Measurements from ENCODE around the gene KIAA0319L.

KIAA0319L gene

GRCh38 chr1:35443768-35444518 is 113.3 kb downstream of the KIAA0319L start:
- H3K27ac Mint-ChIP-seq = peak overlapping the region in 1 of 2 donors; percentile 67
- no peak overlapping the region for H3K4me3 Mint-ChIP-seq
- no peak for DNase-seq
- no peaks in the 10 kb centered on the region for H3K9me3 Mint-ChIP-seq
- H3K4me1 Mint-ChIP-seq = peaks cover 16% of the 10 kb centered on the region
- peak; percentile 18 for ATAC-seq
- H3K27me3 Mint-ChIP-seq = no peaks in the 10 kb centered on the region

GRCh38 chr1:35442734-35443133 is 114.5 kb downstream of the KIAA0319L start:
- Mint-ChIP-seq H3K9me3 (no peaks in the 10 kb centered on the region), H3K4me3 (peak overlapping the region in 1 of 2 donors; percentile 13), H3K4me1 (peaks cover 16% of the 10 kb centered on the region), H3K27ac (peak overlapping the region in 1 of 2 donors; percentile 28), H3K27me3 (no peaks in the 10 kb centered on the region)
- peak; percentile 33 to 56 for DNase-seq
- ATAC-seq = peak; percentile 82

DNA sequence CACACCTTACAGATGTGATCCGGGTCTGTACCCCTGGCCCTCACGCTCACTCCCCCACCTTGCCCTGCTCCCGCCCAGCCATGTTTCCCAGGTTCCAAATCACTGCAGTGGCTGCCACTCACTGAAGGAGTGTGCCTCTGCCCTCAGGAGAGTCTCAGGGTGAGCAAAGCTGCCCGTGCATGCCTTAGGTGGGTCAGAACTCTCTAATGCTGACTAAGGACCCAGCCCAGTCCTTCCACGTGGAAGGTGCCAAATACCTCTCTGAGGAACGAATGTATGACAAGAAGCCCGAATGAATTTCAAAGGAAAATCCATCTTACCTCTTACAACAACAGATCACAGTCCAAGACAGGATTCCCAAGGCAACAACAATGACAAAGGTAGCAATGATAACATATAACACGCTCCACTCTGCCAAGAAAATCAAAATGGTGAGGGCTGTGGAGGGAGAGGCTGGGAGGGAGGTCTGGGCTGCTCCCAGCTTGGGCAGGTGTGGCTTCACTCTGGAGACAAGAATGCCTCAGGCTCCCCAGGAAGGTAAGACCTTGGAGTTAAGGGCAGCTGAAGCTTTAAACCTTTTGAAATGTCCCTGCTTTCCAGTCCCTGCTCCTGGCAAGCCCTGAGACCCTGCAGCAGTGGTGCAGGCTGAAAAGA is 115.2 kb downstream of the KIAA0319L start:
- H3K27me3 Mint-ChIP-seq = no peaks in the 10 kb centered on the region
- H3K9me3 Mint-ChIP-seq = no peaks in the 10 kb centered on the region
- no peak overlapping the region for H3K27ac Mint-ChIP-seq
- ATAC-seq (no peak), DNase-seq (no peak)
- peaks cover 16% of the 10 kb centered on the region for H3K4me1 Mint-ChIP-seq
- H3K4me3 Mint-ChIP-seq = no peak overlapping the region

DNA sequence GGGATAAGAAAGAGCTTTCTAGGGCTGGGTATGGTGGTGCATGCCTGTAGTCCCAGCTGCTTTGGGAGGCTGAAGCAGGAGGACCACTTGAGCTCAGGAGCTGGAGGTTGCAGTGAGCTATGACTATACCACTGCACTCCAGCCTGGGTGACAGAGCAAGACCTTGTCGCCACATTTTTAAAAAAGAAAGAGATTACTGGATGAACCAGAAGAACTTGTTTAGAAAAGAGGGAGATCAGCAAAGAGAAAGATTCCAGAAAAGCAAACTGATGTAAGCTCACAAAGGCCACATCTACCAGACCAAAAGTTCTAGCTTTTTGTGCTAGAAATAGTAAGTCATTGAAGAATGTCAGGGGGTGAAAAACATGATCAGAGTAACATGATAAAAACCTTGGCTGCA is 117.6 kb downstream of the KIAA0319L start:
- DNase-seq = no peak
- no peak overlapping the region for H3K4me3 Mint-ChIP-seq
- H3K9me3 Mint-ChIP-seq = no peaks in the 10 kb centered on the region
- ATAC-seq = no peak
- H3K27ac Mint-ChIP-seq = no peak overlapping the region
- no peaks in the 10 kb centered on the region for H3K27me3 Mint-ChIP-seq
- H3K4me1 Mint-ChIP-seq = peaks cover 16% of the 10 kb centered on the region

GRCh38 chr1:35437200-35437599 is 120.0 kb downstream of the KIAA0319L start:
- Mint-ChIP-seq H3K4me1 (peaks cover 10% of the 10 kb centered on the region), H3K27me3 (no peaks in the 10 kb centered on the region), H3K4me3 (no peak overlapping the region), H3K27ac (peak overlapping the region; percentile 28 to 35), H3K9me3 (peaks cover 0 to 4% of the 10 kb centered on the region in 2 donors)
- no peak for ATAC-seq
- no peak for DNase-seq

DNA sequence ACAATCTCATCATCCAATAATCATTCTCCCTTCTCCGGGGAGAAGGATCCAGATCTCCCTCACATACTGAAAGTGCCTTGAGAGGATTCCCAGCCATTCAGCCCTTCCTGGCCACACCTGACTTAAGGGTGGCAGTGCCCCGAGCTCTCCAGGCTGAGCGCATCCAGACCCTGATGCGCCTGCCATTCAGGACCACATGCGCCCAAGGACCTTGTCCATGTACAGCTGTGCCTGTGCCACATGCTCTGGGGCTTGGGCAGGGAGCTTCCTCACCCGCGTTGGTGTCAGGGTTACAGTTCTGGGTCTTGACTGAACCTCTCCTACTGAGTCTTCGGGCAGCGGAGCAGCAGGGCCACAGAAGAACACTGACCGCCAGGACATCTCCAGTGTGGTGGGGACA is 121.1 kb downstream of the KIAA0319L start:
- ATAC-seq (no peak), DNase-seq (no peak)
- no peaks in the 10 kb centered on the region for H3K27me3 Mint-ChIP-seq
- peaks cover 0 to 4% of the 10 kb centered on the region in 2 donors for H3K9me3 Mint-ChIP-seq
- no peak overlapping the region for H3K4me3 Mint-ChIP-seq
- H3K4me1 Mint-ChIP-seq = peaks cover 15% of the 10 kb centered on the region
- no peak overlapping the region for H3K27ac Mint-ChIP-seq

DNA sequence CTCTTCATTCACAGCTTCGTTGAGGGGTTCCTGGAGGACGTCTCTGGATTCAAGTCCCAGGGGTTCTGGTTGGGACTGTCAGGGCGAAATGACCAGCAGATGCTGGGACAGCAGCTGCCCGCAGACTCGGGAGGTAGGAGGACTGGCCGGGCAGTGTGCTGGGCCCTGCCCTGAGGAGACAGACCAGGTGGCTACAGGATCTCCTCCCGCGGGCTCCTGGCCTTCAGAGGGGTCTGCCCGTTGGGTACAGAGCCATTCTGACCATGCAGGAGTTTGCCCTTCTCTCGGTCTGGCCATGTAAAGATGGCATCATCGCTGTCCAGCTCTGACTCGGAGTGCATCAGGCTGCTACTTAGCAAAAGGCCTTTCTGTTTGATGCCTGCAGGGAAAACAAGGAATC is 122.5 kb downstream of the KIAA0319L start:
- DNase-seq (no peak), ATAC-seq (no peak)
- peak overlapping the region in 1 of 2 donors; percentile 39 for H3K27ac Mint-ChIP-seq
- no peaks in the 10 kb centered on the region for H3K27me3 Mint-ChIP-seq
- H3K4me3 Mint-ChIP-seq = no peak overlapping the region
- peaks cover 0 to 4% of the 10 kb centered on the region in 2 donors for H3K9me3 Mint-ChIP-seq
- H3K4me1 Mint-ChIP-seq = peaks cover 18% of the 10 kb centered on the region

- Mint-ChIP-seq H3K27me3 (no peaks in the 10 kb centered on the region), H3K9me3 (peaks cover 0 to 4% of the 10 kb centered on the region in 2 donors)
Measured at GRCh38 chr1:35433714-35434113, 123.5 kb downstream of the KIAA0319L start.

GRCh38 chr1:35432231-35432630 is 125.0 kb downstream of the KIAA0319L start:
- H3K27ac Mint-ChIP-seq = peak overlapping the region in 1 of 2 donors; percentile 5
- H3K27me3 Mint-ChIP-seq = no peaks in the 10 kb centered on the region
- ATAC-seq (no peak), DNase-seq (no peak)
- peaks cover 0 to 4% of the 10 kb centered on the region in 2 donors for H3K9me3 Mint-ChIP-seq
- peaks cover 18% of the 10 kb centered on the region for H3K4me1 Mint-ChIP-seq
- no peak overlapping the region for H3K4me3 Mint-ChIP-seq

More at GRCh38 chr1:35433714-35434113, 123.5 kb downstream of the KIAA0319L start:
- Mint-ChIP-seq H3K27ac (peak overlapping the region in 1 of 2 donors; percentile 81), H3K4me1 (peaks cover 18% of the 10 kb centered on the region), H3K4me3 (no peak overlapping the region)
- ATAC-seq (no peak), DNase-seq (no peak)

DNA sequence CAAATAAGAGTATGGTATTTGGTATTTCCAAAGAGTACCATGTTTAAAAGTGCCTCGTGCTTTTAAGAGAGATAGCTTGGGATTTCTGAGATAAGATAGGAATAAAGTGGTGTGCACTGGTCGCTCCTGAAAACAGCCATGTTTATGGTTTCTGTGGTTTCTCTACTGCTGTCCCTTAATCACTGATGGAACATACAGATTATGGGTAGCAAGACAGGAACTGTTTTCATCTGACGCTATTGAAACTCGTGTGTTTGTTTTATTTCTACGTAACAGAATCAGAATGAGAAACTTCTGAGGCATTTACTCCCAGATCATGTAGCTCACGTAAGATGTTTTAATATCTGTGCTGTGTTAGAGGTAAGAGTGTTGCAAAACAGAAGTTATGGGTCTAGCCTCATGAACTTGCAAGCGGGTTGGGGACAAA is 126.0 kb downstream of the KIAA0319L start:
- Mint-ChIP-seq H3K27ac (no peak overlapping the region), H3K27me3 (no peaks in the 10 kb centered on the region), H3K4me3 (no peak overlapping the region), H3K4me1 (peaks cover 18% of the 10 kb centered on the region), H3K9me3 (peaks cover 0 to 4% of the 10 kb centered on the region in 2 donors)
- ATAC-seq (peak; percentile 94), DNase-seq (no peak)

DNA sequence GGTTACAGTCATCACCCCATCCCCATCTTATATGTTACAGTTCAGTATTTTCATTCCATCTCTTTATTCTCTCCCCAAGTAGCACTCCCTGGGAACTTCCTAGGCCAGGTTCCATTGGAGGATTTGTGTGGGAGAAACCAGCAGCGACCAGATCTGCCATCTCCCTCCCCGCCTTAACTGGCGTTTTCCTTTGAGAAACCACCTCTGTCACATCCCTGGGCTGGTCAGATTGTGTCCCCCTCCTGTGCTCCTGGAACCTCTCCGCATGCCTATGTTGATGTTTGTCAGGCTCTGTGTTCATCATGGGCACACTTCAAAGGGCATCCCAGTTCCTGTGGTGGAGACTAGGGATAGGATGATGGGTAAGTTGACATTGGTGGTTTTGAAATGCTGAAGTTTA is 126.4 kb downstream of the KIAA0319L start:
- Mint-ChIP-seq H3K4me1 (peaks cover 18% of the 10 kb centered on the region), H3K4me3 (no peak overlapping the region)
- ATAC-seq = no peak

GRCh38 chr1:35428360-35428759 is 128.8 kb downstream of the KIAA0319L start:
- Mint-ChIP-seq H3K4me1 (peaks cover 18% of the 10 kb centered on the region), H3K9me3 (peaks cover 0 to 4% of the 10 kb centered on the region in 2 donors), H3K27me3 (no peaks in the 10 kb centered on the region), H3K4me3 (no peak overlapping the region), H3K27ac (no peak overlapping the region)
- no peak for ATAC-seq
- DNase-seq = no peak

More for the DNA sequence above, 126.4 kb downstream of the KIAA0319L start:
- Mint-ChIP-seq H3K27ac (peak overlapping the region in 1 of 2 donors; percentile 29), H3K27me3 (no peaks in the 10 kb centered on the region), H3K9me3 (peaks cover 0 to 4% of the 10 kb centered on the region in 2 donors)
- DNase-seq = no peak

- ATAC-seq (no peak), DNase-seq (no peak)
- Mint-ChIP-seq H3K27ac (no peak overlapping the region), H3K9me3 (no peaks in the 10 kb centered on the region), H3K4me3 (no peak overlapping the region), H3K4me1 (peaks cover 4% of the 10 kb centered on the region), H3K27me3 (no peaks in the 10 kb centered on the region)
Measured at GRCh38 chr1:35426097-35426586, 131.1 kb downstream of the KIAA0319L start.

DNA sequence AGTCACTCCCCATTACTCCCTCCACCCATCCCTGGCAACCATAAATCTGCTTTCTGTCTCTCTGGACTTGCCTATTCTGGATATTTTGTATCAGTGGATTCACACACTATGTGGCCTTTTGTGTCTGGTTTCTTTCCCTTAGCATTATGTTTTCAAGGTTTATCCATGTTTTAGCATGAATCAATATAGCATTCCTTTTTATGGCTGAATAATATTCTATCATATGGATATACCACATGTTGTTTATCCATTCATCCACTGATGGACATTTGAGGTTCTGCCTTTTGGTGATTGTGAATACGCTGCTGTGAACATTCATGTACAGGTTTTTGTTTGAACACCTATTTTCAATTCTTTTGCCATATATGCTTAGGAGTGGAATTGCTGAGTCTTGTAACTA is 148.3 kb downstream of the KIAA0319L start:
- Mint-ChIP-seq H3K27me3 (no peaks in the 10 kb centered on the region), H3K4me1 (no peaks in the 10 kb centered on the region), H3K4me3 (no peak overlapping the region), H3K9me3 (no peaks in the 10 kb centered on the region), H3K27ac (no peak overlapping the region)
- DNase-seq = no peak
- no peak for ATAC-seq

- H3K4me3 Mint-ChIP-seq = no peak overlapping the region
- H3K27me3 Mint-ChIP-seq = no peaks in the 10 kb centered on the region
- no peak for DNase-seq
- no peaks in the 10 kb centered on the region for H3K4me1 Mint-ChIP-seq
- H3K27ac Mint-ChIP-seq = no peak overlapping the region
- ATAC-seq = no peak
- no peaks in the 10 kb centered on the region for H3K9me3 Mint-ChIP-seq
Measured at GRCh38 chr1:35407743-35408142, 149.5 kb downstream of the KIAA0319L start.

DNA sequence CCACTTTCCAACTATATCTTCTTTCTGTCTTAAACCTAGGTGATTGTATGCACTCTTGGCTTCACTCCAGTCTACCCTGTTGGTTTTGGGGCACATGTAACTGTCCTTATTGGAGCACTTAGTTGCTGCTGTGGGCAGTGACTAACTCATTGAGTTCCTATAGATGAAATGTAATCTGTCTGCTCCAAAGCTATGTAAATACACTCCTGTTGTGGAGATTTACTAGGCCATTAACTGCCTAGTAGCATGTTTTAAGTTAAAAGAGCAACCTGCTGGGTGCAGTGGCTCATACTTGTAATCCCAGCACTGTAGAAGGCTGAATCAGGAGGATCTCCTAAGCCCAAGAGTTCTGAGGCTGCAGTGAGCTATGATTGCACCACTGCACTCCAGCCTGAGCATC is 151.1 kb downstream of the KIAA0319L start:
- Mint-ChIP-seq H3K27me3 (no peaks in the 10 kb centered on the region), H3K9me3 (no peaks in the 10 kb centered on the region), H3K4me3 (no peak overlapping the region), H3K27ac (peak overlapping the region in 1 of 2 donors; percentile 42), H3K4me1 (no peaks in the 10 kb centered on the region)
- DNase-seq (no peak), ATAC-seq (no peak)

Data from stimulated activated naive CD8-positive, alpha-beta T cell treated with anti-CD3 and anti-CD28 coated beads, Interleukin-15, amount 100 ng/mL, for 72 hours (primary cell).